B cell (primary cell): ENCODE data around the gene ARHGEF17. TPM values are rescaled to one million over a fixed set of nuclear protein-coding genes. Genes with fewer than 3 reads are reported as not detected.

ENCODE experiments used
- ATAC-seq: fragments of 200-7000 bp; cut with Tn5 transposase; one replicate; pipeline ENCODE4 v1.10.0; 2021; ENCODE audit warnings: low read depth, mild to moderate bottlenecking, moderate number of reproducible peaks, moderate library complexity
- CTCF ChIA-PET: fragments of 350-600 bp; sonication (Branson Sonifier 250); formaldehyde crosslinking; loops from one replicate; lab custom pipeline; 2021; ENCODE audit warnings: antibody characterized with exemption, inconsistent platforms; lab: Charles Lee
- POLR2A ChIA-PET: fragments of 350-600 bp; sonication (Branson Sonifier 250); formaldehyde crosslinking; loops from one replicate; lab custom pipeline; 2021; ENCODE audit warnings: antibody characterized with exemption; lab: Charles Lee
- DNase-seq: peaks from one replicate; pipeline ENCODE4 v3.0.0; 2013
- H2AFZ ChIP-seq: 2 replicates; pipeline ENCODE4 v1.6.1; 2012; ENCODE audit warnings: mild to moderate bottlenecking, low read depth, low read length; ENCODE audit not compliant: insufficient read depth, poor library complexity, severe bottlenecking
- H3K27ac ChIP-seq, 2 donors: 1 replicate in 1 of 2; 2 replicates in 1 of 2; pipeline ENCODE4 v1.5.1; 2012 to 2013; ENCODE audit warnings: low read length in 2 of 2, mild to moderate bottlenecking in 2 of 2, moderate library complexity in 1 of 2
- H3K27me3 ChIP-seq, 4 experiments: fragments of 200-600 bp in 1 of 4; sonication (generic) in 1 of 4; replicated peaks in 1 of 4; 1 replicate in 2 of 4; 2 replicates in 2 of 4; pipeline versions ENCODE4 v1.6.1 to v1.7.0; 2013 to 2016; ENCODE audit warnings: low read length in 3 of 4, mild to moderate bottlenecking in 2 of 4, mixed read lengths in 1 of 4, moderate library complexity in 1 of 4; ENCODE audit not compliant: insufficient read depth in 4 of 4, control insufficient read depth in 3 of 4; ENCODE audit errors: control extremely low read depth in 1 of 4
- H3K36me3 ChIP-seq, 2 experiments: replicated peaks in 1 of 2; 1 replicate in 1 of 2; 2 replicates in 1 of 2; pipeline versions ENCODE4 v1.6.1 to v1.7.1; 2013; ENCODE audit warnings: low read length in 1 of 2; ENCODE audit not compliant: insufficient read depth in 2 of 2, control insufficient read depth in 1 of 2; ENCODE audit errors: control extremely low read depth in 1 of 2, extremely low read depth in 1 of 2
- H3K4me1 ChIP-seq, 2 donors: fragments of 200-600 bp in 1 of 2; sonication (generic) in 1 of 2; 1 replicate in 1 of 2; 2 replicates in 1 of 2; pipeline versions ENCODE4 v1.5.1 to v1.6.1; 2013 to 2017; ENCODE audit warnings: low read length in 2 of 2; ENCODE audit not compliant: control insufficient read depth in 2 of 2, insufficient read depth in 2 of 2
- H3K4me2 ChIP-seq: replicated peaks from 2 replicates; pipeline ENCODE3; 2012; ENCODE audit warnings: mild to moderate bottlenecking, low read depth, low read length; ENCODE audit not compliant: poor library complexity, severe bottlenecking
- H3K4me3 ChIP-seq, 5 experiments: fragments of 200-600 bp in 1 of 5; sonication (generic) in 1 of 5; 1 replicate in 3 of 5; 2 replicates in 2 of 5; pipeline versions ENCODE4 v1.5.1 to v1.7.0; 2011 to 2016; ENCODE audit warnings: low read length in 4 of 5, mild to moderate bottlenecking in 4 of 5, low read depth in 2 of 5, control low read depth in 1 of 5, moderate library complexity in 1 of 5; ENCODE audit not compliant: insufficient read depth in 1 of 5; ENCODE audit errors: control extremely low read depth in 1 of 5, extremely low read depth in 1 of 5
- H3K79me2 ChIP-seq: fragments of 200-600 bp; sonication (generic); one replicate; pipeline ENCODE4 v1.6.0; 2016; ENCODE audit warnings: low read length; ENCODE audit not compliant: control insufficient read depth, insufficient read depth
- H3K9ac ChIP-seq: fragments of 200-600 bp; sonication (generic); 2 replicates; pipeline ENCODE4 v1.6.1; 2017; ENCODE audit warnings: mild to moderate bottlenecking, low read length, moderate library complexity
- H3K9me3 ChIP-seq, 3 donors: one replicate each; pipeline versions ENCODE4 v1.6.1 to v1.7.1; 2013; ENCODE audit warnings: low read length in 2 of 3; ENCODE audit not compliant: control insufficient read depth in 2 of 3, insufficient read depth in 1 of 3; ENCODE audit errors: control extremely low read depth in 1 of 3
- H4K20me1 ChIP-seq: 2 replicates; pipeline ENCODE4 v1.6.0; 2012; ENCODE audit warnings: mild to moderate bottlenecking, low read length; ENCODE audit not compliant: insufficient read depth, control insufficient read depth, poor library complexity, severe bottlenecking
- H3K27ac Mint-ChIP-seq: one replicate; pipeline ENCODE4 v1.8.0; 2021; ENCODE audit warnings: mixed read lengths
- H3K27me3 Mint-ChIP-seq: one replicate; pipeline ENCODE4 v1.8.0; 2021; ENCODE audit warnings: mixed read lengths
- H3K4me1 Mint-ChIP-seq: one replicate; pipeline ENCODE4 v1.8.0; 2021; ENCODE audit warnings: mixed read lengths
- H3K4me3 Mint-ChIP-seq: one replicate; pipeline ENCODE4 v1.8.0; 2021; ENCODE audit warnings: mixed read lengths
- H3K9me3 Mint-ChIP-seq: one replicate; pipeline ENCODE4 v1.8.0; 2022; ENCODE audit warnings: mixed read lengths; ENCODE audit not compliant: insufficient read depth
- EZH2 ChIP-seq: IDR thresholded peaks from 2 replicates; pipeline ENCODE4 v1.6.1; 2012; ENCODE audit warnings: borderline replicate concordance, low read depth, mild to moderate bottlenecking, moderate library complexity, low read length; ENCODE audit not compliant: insufficient read depth, poor library complexity, severe bottlenecking
- WGBS: methylation state at CpG from one replicate; pipeline ENCODE4 v1.1.5; 2013; ENCODE audit warnings: missing lambda C conversion rate; ENCODE audit not compliant: insufficient coverage; 5-methylcytosine and 5-hydroxymethylcytosine counted together
- intact Hi-C: fragments of 100-400 bp; cut with micrococcal nuclease; formaldehyde crosslinking; loops from one replicate; pipeline ENCODE4 v1.10.0; 2022
- polyA plus RNA-seq: library from polyadenylated mRNA; depleted of rRNA; stranded (reverse); fragments of >200 nt; gene quantifications from 2 replicates; pipeline ENCODE4 v1.2.3, GENCODE V29; 2012
- total RNA-seq, 2 donors: library from RNA; stranded (reverse); fragments of 120-200 nt in 1 of 2; gene quantifications; 1 replicate in 1 of 2; 2 replicates in 1 of 2; pipeline versions ENCODE4 v1.2.3 to v1.2.4, GENCODE V29; 2013 to 2022
- TF ChIP-seq, protein P1 (sequence below): fragments of 200-600 bp; IDR thresholded peaks from one replicate; pipeline ENCODE4 v1.8.0; 2022; ENCODE audit warnings: antibody characterized with exemption, mild to moderate bottlenecking

The ARHGEF17 gene
- total and polyA plus RNA-seq, 2 donors (not counting 1 experiment from before 2014, with no cell fraction given) = 0.05 TPM; not detected in 1

DNA sequence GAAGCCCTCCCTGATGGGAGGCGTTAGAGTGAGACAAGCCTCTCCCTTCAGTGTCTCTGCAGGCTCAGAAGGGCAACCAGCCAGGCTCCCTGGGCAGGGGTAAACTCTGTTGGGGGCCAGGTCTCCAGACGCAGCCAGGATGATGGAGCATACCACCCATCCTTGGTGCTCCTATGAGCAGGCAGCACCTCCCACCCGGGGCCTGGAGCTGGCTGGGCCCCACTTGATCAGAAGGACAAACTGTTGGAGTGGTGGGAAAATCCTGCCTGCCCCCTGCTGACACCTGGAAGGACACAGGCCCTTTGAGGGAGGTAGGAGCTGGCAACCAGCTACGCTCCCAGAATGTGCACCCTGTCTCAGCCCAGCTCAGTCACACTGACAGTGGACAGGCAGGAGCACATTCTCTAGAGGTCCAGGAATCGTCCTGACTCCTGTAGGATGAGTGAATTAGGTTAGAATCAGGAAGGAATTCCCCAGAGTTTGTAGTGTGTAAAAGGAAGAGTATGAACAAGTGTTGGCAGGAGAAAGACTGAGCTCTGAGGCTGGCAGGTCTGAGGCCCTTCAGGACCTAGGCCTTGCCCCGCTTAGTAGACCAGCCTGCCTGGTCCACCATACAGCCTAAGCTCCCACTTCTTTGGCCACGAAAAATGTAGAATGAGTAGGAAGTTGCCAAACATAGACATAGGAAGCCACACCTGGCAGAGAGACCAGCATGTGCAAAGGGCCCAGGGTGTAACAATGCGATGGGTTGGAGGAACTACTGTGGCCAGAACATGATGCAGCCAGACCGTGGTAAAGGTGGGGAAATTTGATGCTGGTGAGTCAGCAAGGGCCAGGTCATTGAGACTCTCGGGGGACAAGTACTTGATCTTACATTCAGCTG, 19.1 kb downstream of the ARHGEF17 start:
- Histone ChIP-seq H3K4me3 (no peak overlapping the region), H3K4me1 (peaks cover 6 to 14% of the 10 kb centered on the region in 2 donors), H3K36me3 (no peaks in the 10 kb centered on the region), H2AFZ (no peak overlapping the region), H3K27me3 (peaks cover 0 to 3% (median 0%) of the 10 kb centered on the region in 4 experiments), H3K9ac (no peak overlapping the region), H3K9me3 (no peaks in the 10 kb centered on the region), H4K20me1 (no peaks in the 10 kb centered on the region), H3K4me2 (no peak overlapping the region), H3K27ac (no peak overlapping the region), H3K79me2 (no peaks in the 10 kb centered on the region)
- WGBS = 70% methylated on average over 10 of the region's 10 CpGs
- no peak for DNase-seq
- TF ChIP-seq EZH2 = no peak
- TF ChIP-seq, protein P1, sequence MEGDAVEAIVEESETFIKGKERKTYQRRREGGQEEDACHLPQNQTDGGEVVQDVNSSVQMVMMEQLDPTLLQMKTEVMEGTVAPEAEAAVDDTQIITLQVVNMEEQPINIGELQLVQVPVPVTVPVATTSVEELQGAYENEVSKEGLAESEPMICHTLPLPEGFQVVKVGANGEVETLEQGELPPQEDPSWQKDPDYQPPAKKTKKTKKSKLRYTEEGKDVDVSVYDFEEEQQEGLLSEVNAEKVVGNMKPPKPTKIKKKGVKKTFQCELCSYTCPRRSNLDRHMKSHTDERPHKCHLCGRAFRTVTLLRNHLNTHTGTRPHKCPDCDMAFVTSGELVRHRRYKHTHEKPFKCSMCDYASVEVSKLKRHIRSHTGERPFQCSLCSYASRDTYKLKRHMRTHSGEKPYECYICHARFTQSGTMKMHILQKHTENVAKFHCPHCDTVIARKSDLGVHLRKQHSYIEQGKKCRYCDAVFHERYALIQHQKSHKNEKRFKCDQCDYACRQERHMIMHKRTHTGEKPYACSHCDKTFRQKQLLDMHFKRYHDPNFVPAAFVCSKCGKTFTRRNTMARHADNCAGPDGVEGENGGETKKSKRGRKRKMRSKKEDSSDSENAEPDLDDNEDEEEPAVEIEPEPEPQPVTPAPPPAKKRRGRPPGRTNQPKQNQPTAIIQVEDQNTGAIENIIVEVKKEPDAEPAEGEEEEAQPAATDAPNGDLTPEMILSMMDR = no peak
- H3K27ac Mint-ChIP-seq = no peak overlapping the region
- peaks cover 16% of the 10 kb centered on the region for H3K4me1 Mint-ChIP-seq
- POLR2A ChIA-PET = interaction anchor here (1.7 kb wide), 1 partner anchor 18 kb away, joined by 5 read pairs; no protein-coding TSS in a partner anchor
- CTCF ChIA-PET = interaction anchor here (0.7 to 7.2 kb wide), 5 partner anchors 8 to 298 kb away, joined by 3 to 45 read pairs (median 3); partner anchors contain the start of gene ARHGEF17
- intact Hi-C loops = no loop called here
- peak; percentile 31 for ATAC-seq
- no peaks in the 10 kb centered on the region for H3K27me3 Mint-ChIP-seq
- no peaks in the 10 kb centered on the region for H3K9me3 Mint-ChIP-seq
- H3K4me3 Mint-ChIP-seq = no peak overlapping the region
